ENCODE measurements around the gene GPR39. TPM values are rescaled to one million over a fixed set of nuclear protein-coding genes. Genes with fewer than 3 reads are reported as not detected.

The GPR39 gene
- total and polyA plus RNA-seq, 2 donors (not counting 1 experiment from before 2014, with no cell fraction given), result not detected

DNA sequence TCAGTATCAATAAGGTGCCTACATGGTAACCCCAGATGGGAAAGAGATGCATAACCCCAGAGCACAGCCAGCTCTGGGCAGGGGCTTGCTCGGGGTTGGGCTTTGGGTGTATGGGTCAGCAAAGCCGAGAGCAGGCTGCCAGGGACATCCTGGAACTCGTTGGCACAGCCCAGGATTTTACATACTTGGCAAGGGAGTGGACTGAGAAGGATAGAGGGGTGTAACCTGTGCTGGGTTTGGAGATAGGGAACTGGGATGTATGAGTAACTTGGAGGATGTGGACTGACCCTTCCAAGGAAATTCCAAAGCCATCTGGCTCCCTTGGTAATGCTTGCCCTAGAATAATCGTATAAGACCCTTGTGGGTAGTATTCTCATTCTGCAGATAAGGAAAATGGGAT is 44.2 kb downstream of the GPR39 start:
- H2AFZ ChIP-seq (ENCODE audit: insufficient read depth, low read depth, low read length, poor library complexity, severe bottlenecking), result no peak overlapping the region
- CTCF ChIA-PET, result no interaction called here
- no peaks in the 10 kb centered on the region for H3K27me3 Mint-ChIP-seq
- no peaks in the 10 kb centered on the region for H3K4me1 Mint-ChIP-seq
- H4K20me1 ChIP-seq (ENCODE audit: control insufficient read depth, insufficient read depth, low read length, poor library complexity, severe bottlenecking), result no peaks in the 10 kb centered on the region
- H3K36me3 ChIP-seq (replicated peaks in 1 of 2; ENCODE audit: control extremely low read depth in 1 of 2, control insufficient read depth in 1 of 2, extremely low read depth in 1 of 2, insufficient read depth in 2 of 2, low read length in 1 of 2), result no peaks in the 10 kb centered on the region
- H3K9me3 Mint-ChIP-seq (ENCODE audit: insufficient read depth), result peaks cover 8% of the 10 kb centered on the region
- H3K27ac Mint-ChIP-seq, result no peak overlapping the region
- ATAC-seq (ENCODE audit: low read depth) (no peak), DNase-seq (no peak)
- H3K27me3 ChIP-seq (replicated peaks in 1 of 4; ENCODE audit: control extremely low read depth in 1 of 4, control insufficient read depth in 3 of 4, insufficient read depth in 4 of 4, low read length in 3 of 4), result no peaks in the 10 kb centered on the region
- no peak for TF ChIP-seq EZH2 (IDR thresholded peaks at IDR 0.05; ENCODE audit: borderline replicate concordance, insufficient read depth, low read depth, low read length, poor library complexity, severe bottlenecking)
- no peaks in the 10 kb centered on the region for H3K4me1 ChIP-seq (ENCODE audit: control insufficient read depth in 2 of 2, insufficient read depth in 2 of 2, low read length in 2 of 2)
- H3K9ac ChIP-seq (ENCODE audit: low read length), result no peak overlapping the region
- intact Hi-C loops (cut with micrococcal nuclease), result no loop called here
- H3K9me3 ChIP-seq (ENCODE audit: control extremely low read depth in 1 of 3, control insufficient read depth in 2 of 3, insufficient read depth in 1 of 3, low read length in 2 of 3), result peaks cover 1 to 14% (median 10%) of the 10 kb centered on the region in 3 donors
- H3K79me2 ChIP-seq (ENCODE audit: control insufficient read depth, insufficient read depth, low read length), result no peaks in the 10 kb centered on the region
- no peak overlapping the region for H3K4me3 Mint-ChIP-seq
- no peak overlapping the region for H3K27ac ChIP-seq (ENCODE audit: low read length in 2 of 2)
- POLR2A ChIA-PET, result no interaction called here
- no peak overlapping the region for H3K4me3 ChIP-seq (ENCODE audit: control extremely low read depth in 1 of 5, extremely low read depth in 1 of 5, insufficient read depth in 1 of 5, low read depth in 2 of 5, low read length in 4 of 5)
- 65% methylated on average over 3 of the region's 4 CpGs for WGBS (ENCODE audit: insufficient coverage)
- no peak overlapping the region for H3K4me2 ChIP-seq (replicated peaks; ENCODE audit: low read depth, low read length, poor library complexity, severe bottlenecking)

GRCh38 chr2:132462236-132462635 is 45.6 kb downstream of the GPR39 start:
- Histone ChIP-seq H3K4me1 (ENCODE audit: control insufficient read depth in 2 of 2, insufficient read depth in 2 of 2, low read length in 2 of 2) (no peaks in the 10 kb centered on the region), H3K9me3 (ENCODE audit: control extremely low read depth in 1 of 3, control insufficient read depth in 2 of 3, insufficient read depth in 1 of 3, low read length in 2 of 3) (peaks cover 1 to 24% (median 21%) of the 10 kb centered on the region in 3 donors), H3K27ac (ENCODE audit: low read length in 2 of 2) (no peak overlapping the region), H3K79me2 (ENCODE audit: control insufficient read depth, insufficient read depth, low read length) (no peaks in the 10 kb centered on the region), H3K27me3 (replicated peaks in 1 of 4; ENCODE audit: control extremely low read depth in 1 of 4, control insufficient read depth in 3 of 4, insufficient read depth in 4 of 4, low read length in 3 of 4) (no peaks in the 10 kb centered on the region), H3K4me2 (replicated peaks; ENCODE audit: low read depth, low read length, poor library complexity, severe bottlenecking) (no peak overlapping the region), H3K9ac (ENCODE audit: low read length) (no peak overlapping the region), H4K20me1 (ENCODE audit: control insufficient read depth, insufficient read depth, low read length, poor library complexity, severe bottlenecking) (no peaks in the 10 kb centered on the region), H3K4me3 (ENCODE audit: control extremely low read depth in 1 of 5, extremely low read depth in 1 of 5, insufficient read depth in 1 of 5, low read depth in 2 of 5, low read length in 4 of 5) (no peak overlapping the region), H2AFZ (ENCODE audit: insufficient read depth, low read depth, low read length, poor library complexity, severe bottlenecking) (no peak overlapping the region), H3K36me3 (replicated peaks in 1 of 2; ENCODE audit: control extremely low read depth in 1 of 2, control insufficient read depth in 1 of 2, extremely low read depth in 1 of 2, insufficient read depth in 2 of 2, low read length in 1 of 2) (no peaks in the 10 kb centered on the region)
- H3K4me1 Mint-ChIP-seq, result no peaks in the 10 kb centered on the region
- ChIA-PET POLR2A (no interaction called here), CTCF (no interaction called here)
- no peak for ATAC-seq (ENCODE audit: low read depth)
- peaks cover 8% of the 10 kb centered on the region for H3K9me3 Mint-ChIP-seq (ENCODE audit: insufficient read depth)
- DNase-seq, result no peak
- no peaks in the 10 kb centered on the region for H3K27me3 Mint-ChIP-seq
- 11% methylated on average over 1 of the region's 1 CpG for WGBS (ENCODE audit: insufficient coverage)
- H3K4me3 Mint-ChIP-seq, result no peak overlapping the region
- intact Hi-C loops (cut with micrococcal nuclease), result no loop called here
- TF ChIP-seq, protein P1, sequence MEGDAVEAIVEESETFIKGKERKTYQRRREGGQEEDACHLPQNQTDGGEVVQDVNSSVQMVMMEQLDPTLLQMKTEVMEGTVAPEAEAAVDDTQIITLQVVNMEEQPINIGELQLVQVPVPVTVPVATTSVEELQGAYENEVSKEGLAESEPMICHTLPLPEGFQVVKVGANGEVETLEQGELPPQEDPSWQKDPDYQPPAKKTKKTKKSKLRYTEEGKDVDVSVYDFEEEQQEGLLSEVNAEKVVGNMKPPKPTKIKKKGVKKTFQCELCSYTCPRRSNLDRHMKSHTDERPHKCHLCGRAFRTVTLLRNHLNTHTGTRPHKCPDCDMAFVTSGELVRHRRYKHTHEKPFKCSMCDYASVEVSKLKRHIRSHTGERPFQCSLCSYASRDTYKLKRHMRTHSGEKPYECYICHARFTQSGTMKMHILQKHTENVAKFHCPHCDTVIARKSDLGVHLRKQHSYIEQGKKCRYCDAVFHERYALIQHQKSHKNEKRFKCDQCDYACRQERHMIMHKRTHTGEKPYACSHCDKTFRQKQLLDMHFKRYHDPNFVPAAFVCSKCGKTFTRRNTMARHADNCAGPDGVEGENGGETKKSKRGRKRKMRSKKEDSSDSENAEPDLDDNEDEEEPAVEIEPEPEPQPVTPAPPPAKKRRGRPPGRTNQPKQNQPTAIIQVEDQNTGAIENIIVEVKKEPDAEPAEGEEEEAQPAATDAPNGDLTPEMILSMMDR (IDR thresholded peaks at IDR 0.05), result no peak
- TF ChIP-seq EZH2 (IDR thresholded peaks at IDR 0.05; ENCODE audit: borderline replicate concordance, insufficient read depth, low read depth, low read length, poor library complexity, severe bottlenecking), result no peak
- H3K27ac Mint-ChIP-seq, result no peak overlapping the region

All from B cell (primary cell).